ENCODE results near the gene SLC6A6. TPM values are rescaled to one million over a fixed set of nuclear protein-coding genes. Genes with fewer than 3 reads are reported as not detected.
A peak's percentile ranks its signal among the peaks of the same experiment; 100 is the strongest.

The SLC6A6 gene
- total and polyA plus RNA-seq, 2 experiments from 2014 or later, result 27.5 to 150 TPM

GRCh38 chr3:14423963-14424362 lies 21.6 kb downstream of the SLC6A6 start:
- H3K27ac Mint-ChIP-seq, result peak overlapping the region; percentile 89
- Histone ChIP-seq H3K79me2 (replicated peaks; ENCODE audit: insufficient read depth) (peaks cover 81% of the 10 kb centered on the region), H2AFZ (no peak overlapping the region), H3K4me3 (no peak overlapping the region), H3K36me3 (ENCODE audit: insufficient read depth) (peaks cover 9% of the 10 kb centered on the region; the same call in 1 of the 2 replicates), H3K9me2 (ENCODE audit: insufficient read depth) (no peaks in the 10 kb centered on the region), H3F3A (replicated peaks; ENCODE audit: low read depth) (peaks cover 3% of the 10 kb centered on the region; the same call in 1 of the 2 replicates), H3K27ac (ENCODE audit: low read depth) (peak overlapping the region; percentile 88), H3K4me1 (ENCODE audit: insufficient read depth) (peaks cover 64% of the 10 kb centered on the region), H3K4me2 (peak overlapping the region; percentile 65), H4K20me1 (replicated peaks; ENCODE audit: insufficient read depth) (peaks cover 42% of the 10 kb centered on the region), H3K27me3 (ENCODE audit: insufficient read depth) (no peaks in the 10 kb centered on the region)
- no peaks in the 10 kb centered on the region for H3K9me3 Mint-ChIP-seq
- no peak overlapping the region for H3K4me3 Mint-ChIP-seq
- H3K27me3 Mint-ChIP-seq (ENCODE audit: insufficient read depth, low read depth, poor library complexity), result peaks cover 23% of the 10 kb centered on the region
- ATAC-seq (no peak), DNase-seq (ENCODE audit: low spot score) (no peak)
- TF ChIP-seq CREB1 (CRISPR knock-in tag; IDR thresholded peaks at IDR 0.05; ENCODE audit: low read depth) (no peak), REST (IDR thresholded peaks at IDR 0.05; ENCODE audit: unreplicated experiment) (no peak), STAT1 (IDR thresholded peaks at IDR 0.05; ENCODE audit: unreplicated experiment) (no peak)
- peaks cover 9% of the 10 kb centered on the region; the same call in 2 of the 3 replicates for H3K36me3 Mint-ChIP-seq (ENCODE audit: low read depth)
- H3K4me1 Mint-ChIP-seq, result peaks cover 78% of the 10 kb centered on the region

GRCh38 chr3:14424711-14425580 lies 22.5 kb downstream of the SLC6A6 start:
- Histone ChIP-seq H3K79me2 (replicated peaks; ENCODE audit: insufficient read depth) (peaks cover 85% of the 10 kb centered on the region), H3K4me2 (peak overlapping the region; percentile 65), H3K4me3 (no peak overlapping the region; the same call in 1 of the 2 replicates), H3K27me3 (ENCODE audit: insufficient read depth) (no peaks in the 10 kb centered on the region), H3K27ac (ENCODE audit: low read depth) (peak overlapping the region; percentile 88), H3K9me2 (ENCODE audit: insufficient read depth) (no peaks in the 10 kb centered on the region), H4K20me1 (replicated peaks; ENCODE audit: insufficient read depth) (peaks cover 36% of the 10 kb centered on the region), H3F3A (replicated peaks; ENCODE audit: low read depth) (peaks cover 3% of the 10 kb centered on the region; the same call in 1 of the 2 replicates), H3K4me1 (ENCODE audit: insufficient read depth) (peaks cover 63% of the 10 kb centered on the region), H3K36me3 (ENCODE audit: insufficient read depth) (peaks cover 4% of the 10 kb centered on the region; the same call in 1 of the 2 replicates), H2AFZ (no peak overlapping the region)
- Mint-ChIP-seq H3K36me3 (ENCODE audit: low read depth) (0 out of 3 replicates have a peak, but pooled peaks cover 4% of the 10 kb centered on the region), H3K4me1 (peaks cover 73% of the 10 kb centered on the region), H3K27ac (peak overlapping the region; percentile 89), H3K4me3 (no peak overlapping the region; the same call in 2 of the 3 replicates), H3K27me3 (ENCODE audit: insufficient read depth, low read depth, poor library complexity) (peaks cover 21% of the 10 kb centered on the region), H3K9me3 (no peaks in the 10 kb centered on the region)
- ATAC-seq (no peak), DNase-seq (ENCODE audit: low spot score) (peak; percentile 51)
- TF ChIP-seq EZH2phosphoT487 (IDR thresholded peaks at IDR 0.05; ENCODE audit: unreplicated experiment), result no peak
- no peak for TF ChIP-seq ZNF331 (CRISPR knock-in tag; IDR thresholded peaks at IDR 0.05; ENCODE audit: low read depth)

Measured in GM23338 (cell line).